Stimulated activated CD4-positive, alpha-beta T cell treated with anti-CD3 and anti-CD28 coated beads, Interleukin-2, amount 100 ng/mL, for 4 hours (primary cell): ENCODE measurements around the gene KRT73.
"Not testable (repeated sequence)": the region's sequence is repeated elsewhere in the genome, so short reads cannot be mapped to it uniquely, and the experiment has no call there.

Experiments used
- DNase-seq: peaks from one replicate; pipeline ENCODE4 v3.0.0-alpha.2; 2020; ENCODE audit warnings: low read depth

Gene KRT73

GRCh38 chr12:52600475-52600874 is 17.9 kb downstream of the KRT73 start:
- no peak for DNase-seq

GRCh38 chr12:52600071-52600470 is 18.3 kb downstream of the KRT73 start:
- DNase-seq = no peak

GRCh38 chr12:52598966-52599365 is 19.4 kb downstream of the KRT73 start:
- no peak for DNase-seq

GRCh38 chr12:52594237-52594636 is 24.1 kb downstream of the KRT73 start:
- not testable (repeated sequence) for DNase-seq

- no peak for DNase-seq
These were observed 26.8 kb downstream of the KRT73 start for GRCh38 chr12:52591521-52591920.

GRCh38 chr12:52590021-52590420 is 28.3 kb downstream of the KRT73 start:
- DNase-seq = no peak

GRCh38 chr12:52587563-52587962 is 30.8 kb downstream of the KRT73 start:
- DNase-seq = no peak

- DNase-seq = peak; percentile 35
These were observed 32.4 kb downstream of the KRT73 start for GRCh38 chr12:52585946-52586345.

GRCh38 chr12:52585066-52585465 is 33.3 kb downstream of the KRT73 start:
- no peak for DNase-seq

GRCh38 chr12:52584156-52584682 is 34.1 kb downstream of the KRT73 start:
- no peak for DNase-seq

- peak; percentile 44 for DNase-seq
These were observed 35.3 kb downstream of the KRT73 start for GRCh38 chr12:52582971-52583456.

- no peak for DNase-seq
These were observed 35.9 kb downstream of the KRT73 start for GRCh38 chr12:52582486-52582885.

GRCh38 chr12:52581481-52581880 is 36.9 kb downstream of the KRT73 start:
- DNase-seq = no peak

GRCh38 chr12:52581066-52581465 is 37.3 kb downstream of the KRT73 start:
- no peak for DNase-seq

GRCh38 chr12:52580496-52580895 is 37.9 kb downstream of the KRT73 start:
- no peak for DNase-seq

GRCh38 chr12:52579468-52580465 is 38.6 kb downstream of the KRT73 start:
- no peak for DNase-seq

GRCh38 chr12:52578469-52578868 is 39.9 kb downstream of the KRT73 start:
- no peak for DNase-seq

GRCh38 chr12:52577316-52577715 is 41.0 kb downstream of the KRT73 start:
- no peak for DNase-seq

- no peak for DNase-seq
These were observed 42.4 kb downstream of the KRT73 start for GRCh38 chr12:52575948-52576347.

- no peak for DNase-seq
These were observed 43.1 kb downstream of the KRT73 start for GRCh38 chr12:52575256-52575655.

- DNase-seq = no peak
These were observed 44.6 kb downstream of the KRT73 start, which contains the start of gene KRT74 for GRCh38 chr12:52573743-52574142. Gene KRT74, minus strand, starts transcription at chr12:52573843. Its CDS starts 66 bp downstream, at chr12:52573777.

- no peak for DNase-seq
These were observed 45.1 kb downstream of the KRT73 start for GRCh38 chr12:52573306-52573705.

GRCh38 chr12:52570511-52570910 is 47.8 kb downstream of the KRT73 start:
- no peak for DNase-seq
